Panc1 (cell line): ENCODE measurements around the gene ASCC2. TPM values are rescaled to one million over a fixed set of nuclear protein-coding genes. Genes with fewer than 3 reads are reported as not detected.

ENCODE experiments used
- ATAC-seq: fragments of 200-7000 bp; cut with Tn5 transposase; 2 replicates; pipeline ENCODE4 v1.9.1; 2020; ENCODE audit warnings: mild to moderate bottlenecking, moderate library complexity
- BruUV-seq: library from RNA; stranded (reverse); fragments of 400-500 nt; replicated peaks from 2 replicates; lab custom pipeline; 2021; lab: Mats Ljungman, UMichigan
- CTCF ChIA-PET: fragments of 300-600 bp; sonication (Branson Sonifier 250); formaldehyde crosslinking; loops from one replicate; lab custom pipeline; 2022; ENCODE audit warnings: antibody characterized with exemption; lab: Charles Lee
- POLR2A ChIA-PET: fragments of 300-600 bp; sonication (Branson Sonifier 250); formaldehyde crosslinking; loops from one replicate; lab custom pipeline; 2022; ENCODE audit warnings: antibody characterized with exemption; lab: Charles Lee
- DNase-seq: peaks from one replicate; pipeline ENCODE4 v3.0.0-alpha.2; 2010; ENCODE audit warnings: low read depth, low spot score
- H3K27ac ChIP-seq: 2 replicates; pipeline ENCODE4 v1.5.1; 2011; ENCODE audit warnings: mild to moderate bottlenecking, low read length, inconsistent platforms
- H3K27me3 ChIP-seq: fragments of 200-500 bp; sonication (Bioruptor generic); 2 replicates; pipeline ENCODE4 v1.6.0; 2014; ENCODE audit warnings: low read length, inconsistent platforms; ENCODE audit not compliant: control insufficient read depth, insufficient read depth
- H3K36me3 ChIP-seq: fragments of 200-500 bp; sonication (Bioruptor generic); 2 replicates; pipeline ENCODE4 v1.5.1; 2014; ENCODE audit warnings: inconsistent platforms, mild to moderate bottlenecking, low read length, moderate library complexity; ENCODE audit not compliant: control insufficient read depth, insufficient read depth
- H3K4me1 ChIP-seq: 2 replicates; pipeline ENCODE4 v1.5.1; 2011; ENCODE audit warnings: inconsistent platforms, mild to moderate bottlenecking, low read length, moderate library complexity; ENCODE audit not compliant: control insufficient read depth, insufficient read depth
- H3K4me3 ChIP-seq, 2 experiments: 2 replicates each; pipeline ENCODE4 v1.5.1; 2011 to 2012; ENCODE audit warnings: low read depth in 2 of 2, low read length in 2 of 2, mild to moderate bottlenecking in 2 of 2, inconsistent platforms in 1 of 2, moderate library complexity in 1 of 2
- H3K9me3 ChIP-seq: fragments of 200-500 bp; sonication (Bioruptor generic); 2 replicates; pipeline ENCODE4 v1.5.1; 2014; ENCODE audit warnings: low read depth, mild to moderate bottlenecking, inconsistent platforms, low read length, moderate library complexity; ENCODE audit not compliant: control insufficient read depth, insufficient read depth
- CTCF ChIP-seq: fragments of 450-650 bp; IDR thresholded peaks from 2 replicates; pipeline ENCODE4 v1.5.1; 2017; ENCODE audit warnings: mild to moderate bottlenecking
- POLR2AphosphoS5 ChIP-seq: IDR thresholded peaks from 2 replicates; pipeline ENCODE4 v1.6.1; 2012; ENCODE audit warnings: mild to moderate bottlenecking, low read depth, low read length, moderate library complexity
- REST ChIP-seq, 2 experiments: IDR thresholded peaks; 2 replicates each; pipeline ENCODE4 v1.6.1; 2011 to 2012; ENCODE audit warnings: low read depth in 2 of 2, control low read depth in 1 of 2, low read length in 1 of 2, mild to moderate bottlenecking in 1 of 2, moderate library complexity in 1 of 2; ENCODE audit not compliant: insufficient read depth in 1 of 2
- SIN3A ChIP-seq: IDR thresholded peaks from 2 replicates; pipeline ENCODE4 v1.6.1; 2012; ENCODE audit warnings: low read depth, mild to moderate bottlenecking, low read length, moderate library complexity, borderline replicate concordance; ENCODE audit not compliant: insufficient read depth
- TCF7L2 ChIP-seq: IDR thresholded peaks from 2 replicates; pipeline ENCODE4 v1.6.1; 2011; ENCODE audit warnings: mild to moderate bottlenecking, low read depth, low read length, inconsistent platforms
- in situ Hi-C: cut with HindIII; loops from 2 replicates; pipeline ENCODE4 v1.10.0; 2016; ENCODE audit warnings: low sequenced_read_pairs, low pct_unique_long_range_greater_than_20kb
- intact Hi-C: fragments of 100-400 bp; cut with micrococcal nuclease; formaldehyde crosslinking; loops from one replicate; pipeline ENCODE4 v1.10.0; 2022; ENCODE audit not compliant: unreplicated experiment
- total RNA-seq: library from RNA; stranded (reverse); gene quantifications from one replicate; pipeline ENCODE4 v1.2.1, GENCODE V29; 2021; ENCODE audit not compliant: unreplicated experiment

ASCC2 gene
- total RNA-seq, 1 experiment from 2014 or later: 52.0 TPM

- no peak for DNase-seq
- intact Hi-C loops (no loop called here), in situ Hi-C loops (no loop called here)
- H3K27me3 ChIP-seq: no peaks in the 10 kb centered on the region
- ChIA-PET POLR2A (interaction anchor here (0.6 kb wide), 1 partner anchor 177 kb away, joined by 3 read pairs; no protein-coding TSS in a partner anchor), CTCF (interaction anchor here (0.7 kb wide), 1 partner anchor 16 kb away, joined by 6 read pairs; no protein-coding TSS in a partner anchor)
- H3K4me1 ChIP-seq: no peaks in the 10 kb centered on the region
- BruUV-seq: no TSS peak
- TF ChIP-seq CTCF (no peak), POLR2AphosphoS5 (no peak), SIN3A (no peak), TCF7L2 (no peak), REST (IDR thresholded peaks at IDR 0.05; ENCODE audit: insufficient read depth in 1 of 2, low read depth in 2 of 2, low read length in 1 of 2) (no peak)
- peaks cover 2% of the 10 kb centered on the region; the same call in 1 of the 2 replicates for H3K36me3 ChIP-seq
- ATAC-seq: no peak
- H3K27ac ChIP-seq: no peak overlapping the region
- H3K9me3 ChIP-seq: no peaks in the 10 kb centered on the region
- no peak overlapping the region for H3K4me3 ChIP-seq
Observed at GRCh38 chr22:29801153-29801552, 36.9 kb downstream of the ASCC2 start.

- Histone ChIP-seq H3K36me3 (no peaks in the 10 kb centered on the region; the same call in 1 of the 2 replicates), H3K4me1 (no peaks in the 10 kb centered on the region), H3K4me3 (no peak overlapping the region), H3K27me3 (no peaks in the 10 kb centered on the region), H3K27ac (no peak overlapping the region), H3K9me3 (no peaks in the 10 kb centered on the region)
- POLR2A ChIA-PET: no interaction called here
- intact Hi-C loops: loop anchor here (10.0 kb wide), 1 partner anchor 206 kb away; no protein-coding TSS in a partner anchor
- no TSS peak for BruUV-seq
- 0 out of 2 replicates have a peak, but pooled peaks have one; percentile 48 for ATAC-seq
- no peak for DNase-seq
- in situ Hi-C loops: no loop called here
- no peak for TF ChIP-seq REST (IDR thresholded peaks at IDR 0.05; ENCODE audit: insufficient read depth in 1 of 2, low read depth in 2 of 2, low read length in 1 of 2)
- TF ChIP-seq POLR2AphosphoS5: no peak
- TF ChIP-seq TCF7L2: no peak
- no peak for TF ChIP-seq SIN3A
- no peak for TF ChIP-seq CTCF
- CTCF ChIA-PET: no interaction called here
Observed at GRCh38 chr22:29799217-29799680, 38.8 kb downstream of the ASCC2 start.
